ENCODE measurements around the gene PNKD.

DNA sequence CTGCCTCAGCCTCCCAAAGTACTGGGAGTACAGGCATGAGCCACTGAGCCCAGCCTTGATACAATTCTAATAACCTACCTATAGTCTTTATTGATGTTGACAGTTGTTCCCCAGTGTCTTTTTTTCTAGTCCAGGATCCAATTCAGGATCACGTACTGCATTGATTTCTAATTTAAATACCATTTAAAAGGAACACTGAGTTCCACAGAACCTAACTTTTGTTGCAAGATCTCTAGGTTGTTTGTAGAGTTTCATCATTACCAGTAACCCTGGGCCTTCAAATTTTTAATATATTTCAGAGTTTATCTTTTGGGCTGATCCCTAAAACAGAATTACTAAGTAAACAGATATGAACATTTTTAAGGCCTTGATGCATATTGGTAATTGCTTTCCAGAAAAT is 43.0 kb downstream of the PNKD start:
- no peak for TF ChIP-seq CTCF (IDR thresholded peaks at IDR 0.05)
- TF ChIP-seq POLR2AphosphoS5 (IDR thresholded peaks at IDR 0.05), result no peak
- no peak for TF ChIP-seq POLR2A (IDR thresholded peaks at IDR 0.05; ENCODE audit: low read depth)

All from esophagus muscularis mucosa (tissue), 3 donors.